ENCODE data around the gene BORCS8. TPM values are rescaled to one million over a fixed set of nuclear protein-coding genes. Genes with fewer than 3 reads are reported as not detected.
"Not testable (repeated sequence)": the region's sequence is repeated elsewhere in the genome, so short reads cannot be mapped to it uniquely, and the experiment has no call there.

BORCS8 gene
- total and polyA plus RNA-seq, 5 donors from 2014 or later: 20.1 to 28.4 (median 22.8) TPM

- H3K27me3 ChIP-seq (ENCODE audit: control insufficient read depth, insufficient read depth, low read length); H3K36me3 Mint-ChIP-seq; H3K27ac Mint-ChIP-seq; H3K4me3 Mint-ChIP-seq; ATAC-seq (ENCODE audit: low read depth in 2 of 2); H3K27me3 Mint-ChIP-seq; H3K36me3 ChIP-seq (ENCODE audit: control insufficient read depth, insufficient read depth, low read length); H3K9me3 ChIP-seq (ENCODE audit: control insufficient read depth in 2 of 2, low read length in 2 of 2); DNase-seq; H3K9me3 Mint-ChIP-seq; H3K4me3 ChIP-seq (ENCODE audit: low read depth, low read length); H3K27ac ChIP-seq (ENCODE audit: insufficient read depth, low read length, poor library complexity, severe bottlenecking): not testable (repeated sequence)
- peaks cover 15% of the 10 kb centered on the region for H3K4me1 ChIP-seq (ENCODE audit: control insufficient read depth, insufficient read depth, low read length, poor library complexity, severe bottlenecking)
- H3K4me1 Mint-ChIP-seq: peaks cover 0 to 26% (median 12%) of the 10 kb centered on the region in 4 donors
Observed at GRCh38 chr19:19173243-19173642, 18.7 kb downstream of the BORCS8 start.

DNA sequence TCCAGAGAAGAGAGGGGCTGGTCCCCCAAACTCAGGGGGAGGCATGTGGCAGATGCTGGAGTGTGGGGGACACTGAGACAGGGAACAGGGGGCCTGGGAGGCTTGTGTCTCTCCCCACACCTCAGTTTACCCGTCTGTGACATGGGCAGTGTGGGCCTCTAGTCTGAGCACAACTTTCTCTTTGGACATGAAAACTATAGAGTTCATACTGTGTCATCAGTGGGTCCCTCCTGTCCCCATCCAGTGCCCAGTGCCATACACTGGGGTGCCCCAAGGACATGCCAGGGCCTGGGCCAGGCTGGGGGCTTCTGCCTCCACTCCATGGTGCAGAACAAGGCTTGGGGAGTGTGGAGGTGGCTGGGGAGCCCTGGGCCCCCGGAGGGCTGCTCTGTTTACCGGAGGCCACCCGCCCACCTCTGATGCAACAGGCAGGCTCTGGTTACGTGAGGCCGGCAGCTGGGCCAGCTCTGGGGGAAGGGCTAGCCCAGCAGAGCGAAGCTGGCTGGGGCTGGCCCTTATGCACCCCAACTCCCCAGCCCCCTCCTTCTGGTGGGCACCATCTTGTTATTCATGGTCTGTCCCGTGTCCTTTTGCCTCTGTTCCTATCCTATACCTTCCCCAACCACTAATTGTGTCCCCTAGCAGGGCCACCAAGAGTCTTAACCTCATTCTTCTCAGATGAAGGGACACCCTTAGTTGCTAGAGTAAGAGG, 20.0 kb downstream of the BORCS8 start:
- Mint-ChIP-seq H3K27me3 (no peaks in the 10 kb centered on the region), H3K4me1 (peaks cover 0 to 26% (median 12%) of the 10 kb centered on the region in 4 donors), H3K36me3 (no peaks in the 10 kb centered on the region), H3K9me3 (no peaks in the 10 kb centered on the region), H3K27ac (no peak overlapping the region), H3K4me3 (no peak overlapping the region)
- no peak overlapping the region for H3K4me3 ChIP-seq (ENCODE audit: low read depth, low read length)
- ATAC-seq (ENCODE audit: low read depth in 2 of 2) (no peak), DNase-seq (no peak)
- no peaks in the 10 kb centered on the region for H3K9me3 ChIP-seq (ENCODE audit: control insufficient read depth in 2 of 2, low read length in 2 of 2)
- peaks cover 15% of the 10 kb centered on the region for H3K4me1 ChIP-seq (ENCODE audit: control insufficient read depth, insufficient read depth, low read length, poor library complexity, severe bottlenecking)
- no peak overlapping the region for H3K27ac ChIP-seq (ENCODE audit: insufficient read depth, low read length, poor library complexity, severe bottlenecking)
- H3K27me3 ChIP-seq (ENCODE audit: control insufficient read depth, insufficient read depth, low read length): no peaks in the 10 kb centered on the region
- peaks cover 3% of the 10 kb centered on the region for H3K36me3 ChIP-seq (ENCODE audit: control insufficient read depth, insufficient read depth, low read length)

GRCh38 chr19:19170873-19171672, 20.9 kb downstream of the BORCS8 start:
- Mint-ChIP-seq H3K4me3 (peak overlapping the region; percentile 15 to 79 (median 35)), H3K27ac (no peak overlapping the region), H3K9me3 (no peaks in the 10 kb centered on the region), H3K27me3 (no peaks in the 10 kb centered on the region), H3K36me3 (no peaks in the 10 kb centered on the region), H3K4me1 (peaks cover 0 to 26% (median 12%) of the 10 kb centered on the region in 4 donors)
- no peak for DNase-seq
- no peaks in the 10 kb centered on the region for H3K36me3 ChIP-seq (ENCODE audit: control insufficient read depth, insufficient read depth, low read length)
- no peak overlapping the region for H3K27ac ChIP-seq (ENCODE audit: insufficient read depth, low read length, poor library complexity, severe bottlenecking)
- no peaks in the 10 kb centered on the region for H3K27me3 ChIP-seq (ENCODE audit: control insufficient read depth, insufficient read depth, low read length)
- H3K4me1 ChIP-seq (ENCODE audit: control insufficient read depth, insufficient read depth, low read length, poor library complexity, severe bottlenecking): peaks cover 15% of the 10 kb centered on the region
- no peak for ATAC-seq (ENCODE audit: low read depth in 2 of 2)
- no peak overlapping the region for H3K4me3 ChIP-seq (ENCODE audit: low read depth, low read length)
- H3K9me3 ChIP-seq (ENCODE audit: control insufficient read depth in 2 of 2, low read length in 2 of 2): no peaks in the 10 kb centered on the region

DNA sequence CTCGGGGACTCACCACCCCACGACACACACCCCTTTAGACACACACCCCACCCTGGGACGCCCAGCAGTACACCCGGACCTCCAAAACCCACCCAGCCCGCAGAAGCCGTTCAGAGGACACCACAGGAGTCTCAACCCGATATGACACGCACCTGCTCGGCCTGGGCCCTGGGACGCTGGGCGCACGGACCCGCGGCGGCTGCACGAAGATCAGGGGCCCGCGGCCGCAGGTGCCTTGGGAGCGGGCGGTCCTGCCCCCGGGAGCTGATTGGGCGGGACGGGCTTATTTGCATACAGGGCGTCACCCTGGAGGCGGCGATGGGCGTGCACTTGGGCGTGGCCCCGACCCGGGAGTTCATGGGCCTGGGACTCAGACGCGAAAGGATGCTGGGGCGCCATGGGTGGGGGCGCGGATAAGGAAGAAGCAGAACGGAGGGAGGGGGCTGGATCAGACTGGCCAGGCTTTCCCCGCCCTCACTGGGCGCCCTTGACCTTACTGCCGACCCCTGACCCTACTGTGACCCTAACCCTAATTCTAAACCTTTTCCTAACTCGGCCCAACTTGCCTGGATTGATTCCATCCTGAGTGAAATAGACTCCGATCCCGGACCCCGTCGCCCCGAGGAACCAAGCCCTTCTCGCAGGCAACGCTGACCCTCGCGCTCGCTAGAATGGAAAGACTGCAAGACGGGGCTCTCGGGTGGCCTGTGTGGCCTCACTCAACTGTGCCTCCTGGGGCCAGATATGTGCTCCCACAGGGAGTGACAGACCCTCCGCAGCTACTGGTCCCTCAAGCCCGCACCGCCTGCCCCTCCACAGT, 21.7 kb downstream of the BORCS8 start, which contains the start of gene MEF2B:
MEF2B (minus strand) TSS at position 211 of the 820 bp plus-strand sequence. CDS start 19,528 bp downstream, outside the sequence.
- H3K36me3 Mint-ChIP-seq: no peaks in the 10 kb centered on the region
- no peaks in the 10 kb centered on the region for H3K9me3 Mint-ChIP-seq
- Histone ChIP-seq H3K27ac (ENCODE audit: insufficient read depth, low read length, poor library complexity, severe bottlenecking) (no peak within 1 kb of the TSS), H3K36me3 (ENCODE audit: control insufficient read depth, insufficient read depth, low read length) (no peaks in the 10 kb centered on the region), H3K4me1 (ENCODE audit: control insufficient read depth, insufficient read depth, low read length, poor library complexity, severe bottlenecking) (peaks cover 15% of the 10 kb centered on the region), H3K9me3 (ENCODE audit: control insufficient read depth in 2 of 2, low read length in 2 of 2) (no peaks in the 10 kb centered on the region), H3K27me3 (ENCODE audit: control insufficient read depth, insufficient read depth, low read length) (no peaks in the 10 kb centered on the region), H3K4me3 (ENCODE audit: low read depth, low read length) (no peak within 1 kb of the TSS)
- H3K27me3 Mint-ChIP-seq: no peaks in the 10 kb centered on the region
- peak; percentile 62 to 84 (median 70) for DNase-seq
- peaks cover 0 to 26% (median 12%) of the 10 kb centered on the region in 4 donors for H3K4me1 Mint-ChIP-seq
- peak; percentile 87 to 89 for ATAC-seq (ENCODE audit: low read depth in 2 of 2)
- peak within 1 kb of the TSS; percentile 58 to 79 (median 72) for H3K4me3 Mint-ChIP-seq
- H3K27ac Mint-ChIP-seq: peak within 1 kb of the TSS in 2 of 3 donors; percentile 54 to 80

- peak overlapping the region in 2 of 3 donors; percentile 54 to 80 for H3K27ac Mint-ChIP-seq
- H3K27me3 Mint-ChIP-seq: no peaks in the 10 kb centered on the region
- no peaks in the 10 kb centered on the region for H3K36me3 ChIP-seq (ENCODE audit: control insufficient read depth, insufficient read depth, low read length)
- peak overlapping the region; percentile 58 to 79 (median 63) for H3K4me3 Mint-ChIP-seq
- H3K9me3 ChIP-seq (ENCODE audit: control insufficient read depth in 2 of 2, low read length in 2 of 2): no peaks in the 10 kb centered on the region
- H3K4me3 ChIP-seq (ENCODE audit: low read depth, low read length): no peak overlapping the region
- H3K4me1 ChIP-seq (ENCODE audit: control insufficient read depth, insufficient read depth, low read length, poor library complexity, severe bottlenecking): peaks cover 10% of the 10 kb centered on the region
- H3K36me3 Mint-ChIP-seq: no peaks in the 10 kb centered on the region
- ATAC-seq (ENCODE audit: low read depth in 2 of 2) (no peak), DNase-seq (no peak)
- no peaks in the 10 kb centered on the region for H3K27me3 ChIP-seq (ENCODE audit: control insufficient read depth, insufficient read depth, low read length)
- no peak overlapping the region for H3K27ac ChIP-seq (ENCODE audit: insufficient read depth, low read length, poor library complexity, severe bottlenecking)
- H3K9me3 Mint-ChIP-seq: no peaks in the 10 kb centered on the region
- peaks cover 0 to 23% (median 12%) of the 10 kb centered on the region in 4 donors for H3K4me1 Mint-ChIP-seq
Observed at GRCh38 chr19:19169236-19170052, 22.5 kb downstream of the BORCS8 start.

DNA sequence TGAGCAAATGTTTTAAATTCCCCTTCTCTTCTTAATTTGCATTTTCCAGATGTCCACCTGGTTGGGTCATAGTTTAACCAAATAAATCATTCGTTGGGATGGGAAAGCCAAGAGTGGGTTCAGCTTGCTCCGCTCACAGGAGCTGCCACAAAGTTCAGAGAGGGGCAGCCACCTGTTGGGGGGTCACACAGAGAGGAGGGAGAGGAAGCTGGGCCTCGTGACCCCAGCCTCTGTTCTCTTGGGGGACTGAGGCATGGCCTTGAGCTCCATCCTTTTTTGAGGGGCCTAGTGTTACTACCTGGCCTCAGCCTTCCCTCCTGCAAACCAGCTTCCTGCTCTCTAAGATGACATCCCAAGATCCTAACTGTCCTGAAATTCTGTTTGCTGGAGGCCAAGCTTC, 24.3 kb downstream of the BORCS8 start:
- no peak for DNase-seq
- H3K9me3 ChIP-seq (ENCODE audit: control insufficient read depth in 2 of 2, low read length in 2 of 2): no peaks in the 10 kb centered on the region
- no peak overlapping the region for H3K4me3 ChIP-seq (ENCODE audit: low read depth, low read length)
- no peaks in the 10 kb centered on the region for H3K36me3 Mint-ChIP-seq
- no peak overlapping the region for H3K27ac ChIP-seq (ENCODE audit: insufficient read depth, low read length, poor library complexity, severe bottlenecking)
- H3K27me3 ChIP-seq (ENCODE audit: control insufficient read depth, insufficient read depth, low read length): no peaks in the 10 kb centered on the region
- no peaks in the 10 kb centered on the region for H3K27me3 Mint-ChIP-seq
- no peaks in the 10 kb centered on the region for H3K36me3 ChIP-seq (ENCODE audit: control insufficient read depth, insufficient read depth, low read length)
- no peak for ATAC-seq (ENCODE audit: low read depth in 2 of 2)
- H3K4me3 Mint-ChIP-seq: no peak overlapping the region
- H3K27ac Mint-ChIP-seq: no peak overlapping the region
- no peaks in the 10 kb centered on the region for H3K9me3 Mint-ChIP-seq
- H3K4me1 ChIP-seq (ENCODE audit: control insufficient read depth, insufficient read depth, low read length, poor library complexity, severe bottlenecking): peaks cover 10% of the 10 kb centered on the region
- peaks cover 0 to 23% (median 12%) of the 10 kb centered on the region in 4 donors for H3K4me1 Mint-ChIP-seq

DNA sequence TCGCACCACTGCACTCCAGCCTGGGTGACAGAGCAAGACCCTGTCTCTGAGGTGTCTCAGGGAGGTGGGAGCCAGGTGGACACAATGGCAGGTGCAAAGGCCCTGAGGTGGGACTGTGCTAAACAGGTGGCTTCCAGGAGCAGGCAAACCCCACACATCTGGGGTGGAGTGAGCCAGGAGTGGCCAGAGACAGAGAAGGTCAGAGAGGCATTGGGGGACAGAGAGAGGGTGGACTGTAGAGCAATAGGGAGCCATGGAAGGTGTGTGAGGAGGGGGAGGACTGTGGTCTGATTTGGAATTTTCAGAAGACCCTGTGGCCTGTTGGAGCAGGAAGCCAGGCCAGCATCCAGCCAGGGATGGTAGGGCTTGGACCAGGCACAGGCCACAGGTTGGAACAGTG, 26.6 kb downstream of the BORCS8 start:
- H3K9me3 ChIP-seq (ENCODE audit: control insufficient read depth in 2 of 2, low read length in 2 of 2): no peaks in the 10 kb centered on the region
- H3K36me3 Mint-ChIP-seq: no peaks in the 10 kb centered on the region
- H3K9me3 Mint-ChIP-seq: no peaks in the 10 kb centered on the region
- no peaks in the 10 kb centered on the region for H3K27me3 Mint-ChIP-seq
- H3K27ac ChIP-seq (ENCODE audit: insufficient read depth, low read length, poor library complexity, severe bottlenecking): no peak overlapping the region
- peaks cover 6% of the 10 kb centered on the region for H3K4me1 ChIP-seq (ENCODE audit: control insufficient read depth, insufficient read depth, low read length, poor library complexity, severe bottlenecking)
- H3K4me3 Mint-ChIP-seq: no peak overlapping the region
- ATAC-seq (ENCODE audit: low read depth in 2 of 2) (no peak), DNase-seq (no peak)
- no peak overlapping the region for H3K4me3 ChIP-seq (ENCODE audit: low read depth, low read length)
- H3K36me3 ChIP-seq (ENCODE audit: control insufficient read depth, insufficient read depth, low read length): no peaks in the 10 kb centered on the region
- peak overlapping the region in 1 of 3 donors; percentile 46 for H3K27ac Mint-ChIP-seq
- no peaks in the 10 kb centered on the region for H3K27me3 ChIP-seq (ENCODE audit: control insufficient read depth, insufficient read depth, low read length)
- H3K4me1 Mint-ChIP-seq: peaks cover 0 to 14% (median 9%) of the 10 kb centered on the region in 4 donors
